Choroid plexus epithelial cell (primary cell): ENCODE results near the gene SEC24C.
"Not testable (repeated sequence)": the region's sequence is repeated elsewhere in the genome, so short reads cannot be mapped to it uniquely, and the experiment has no call there.

ENCODE experiments used
- DNase-seq: peaks from one replicate; pipeline ENCODE4 v3.0.0-alpha.2; 2010; ENCODE audit warnings: low read depth
- H3K4me3 ChIP-seq: 2 replicates; pipeline ENCODE4 v1.5.1; 2011; ENCODE audit warnings: low read depth, mild to moderate bottlenecking, control low read depth, low read length, moderate library complexity
- CTCF ChIP-seq: conservative IDR thresholded peaks from 2 replicates; pipeline ENCODE4 v1.5.1; 2011; ENCODE audit warnings: low read depth, mild to moderate bottlenecking, control low read depth, inconsistent platforms, low read length, moderate library complexity

The SEC24C gene

GRCh38 chr10:73732931-73733623 is 11.1 kb upstream of the SEC24C start:
- no peak overlapping the region for H3K4me3 ChIP-seq
- no peak for DNase-seq
- no peak for TF ChIP-seq CTCF

GRCh38 chr10:73734028-73734720 is 10.0 kb upstream of the SEC24C start:
- DNase-seq: no peak
- no peak for TF ChIP-seq CTCF
- no peak overlapping the region for H3K4me3 ChIP-seq

DNA sequence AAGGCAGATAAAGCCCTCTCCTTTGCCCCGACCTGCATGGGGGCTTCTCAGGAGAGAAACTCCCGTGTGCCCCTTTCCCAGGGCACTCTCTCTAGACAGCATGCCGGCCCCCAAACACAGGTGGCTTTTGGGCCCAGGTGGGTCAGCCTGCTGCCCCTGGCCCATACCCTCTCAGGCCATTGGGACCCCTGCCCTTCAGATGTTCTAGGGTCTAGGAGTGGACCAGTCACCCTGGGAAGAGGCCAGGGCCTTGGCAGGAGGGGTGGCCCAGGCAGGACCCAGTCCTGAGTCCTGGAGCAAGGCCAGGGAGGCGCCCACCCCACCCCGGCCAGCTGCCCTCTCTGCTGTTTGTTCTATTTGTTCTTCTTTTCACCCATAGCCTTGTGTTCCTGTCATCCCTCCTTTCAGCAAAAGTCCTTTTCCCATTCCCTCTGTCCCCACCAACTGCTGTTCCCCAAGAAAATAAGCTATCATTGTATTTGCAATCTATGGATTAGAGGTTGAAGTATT is 9.3 kb upstream of the SEC24C start:
- TF ChIP-seq CTCF: no peak
- DNase-seq: no peak
- no peak overlapping the region for H3K4me3 ChIP-seq

GRCh38 chr10:73740501-73741254 is 3.5 kb upstream of the SEC24C start:
- not testable (repeated sequence) for DNase-seq, H3K4me3 ChIP-seq

GRCh38 chr10:73742454-73742734 is 1.8 kb upstream of the SEC24C start:
- DNase-seq: no peak
- no peak for TF ChIP-seq CTCF
- H3K4me3 ChIP-seq: no peak overlapping the region

DNA sequence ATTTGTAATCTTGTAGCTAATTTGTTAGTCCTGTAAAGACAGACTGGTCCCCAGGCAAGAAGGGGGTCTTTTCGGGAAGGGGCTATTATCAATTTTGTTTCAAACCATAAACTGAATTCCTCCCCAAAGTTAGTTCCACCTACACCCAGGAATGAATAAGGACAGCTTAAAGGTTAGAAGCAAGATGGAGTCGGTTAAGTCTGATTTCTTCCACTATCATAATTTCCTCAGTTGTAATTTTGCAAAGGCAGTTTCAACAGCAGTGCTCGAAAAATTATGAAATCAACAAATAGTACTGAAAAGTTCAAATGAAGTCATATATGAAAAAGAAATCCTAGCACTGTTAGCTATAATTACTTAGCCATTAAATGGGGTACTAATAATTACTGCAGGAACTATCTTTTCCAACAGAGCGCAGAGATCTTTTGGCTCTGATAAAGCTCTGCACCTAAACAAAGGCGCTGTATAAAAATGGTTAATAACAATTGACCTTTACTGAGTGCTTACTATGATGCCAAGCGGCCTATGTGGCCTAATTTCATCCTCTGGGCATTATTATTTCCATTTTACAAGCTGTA is 756 bp upstream of the SEC24C start:
- no peak for DNase-seq
- H3K4me3 ChIP-seq: peak overlapping the region; percentile 77
- no peak for TF ChIP-seq CTCF

GRCh38 chr10:73744664-73744975 is 448 bp downstream of the SEC24C start:
- H3K4me3 ChIP-seq: peak overlapping the region; percentile 77
- DNase-seq: peak; percentile 78
- TF ChIP-seq CTCF: no peak
